OCI-LY7 (cell line): ENCODE measurements around the gene AHCYL1. TPM values are rescaled to one million over a fixed set of nuclear protein-coding genes. Genes with fewer than 3 reads are reported as not detected.
A peak's percentile ranks its signal among the peaks of the same experiment; 100 is the strongest.

Experiments used
- BruUV-seq: library from RNA; stranded (reverse); fragments of 400-500 nt; replicated peaks from 2 replicates; lab custom pipeline; 2021; lab: Mats Ljungman, UMichigan
- CTCF ChIA-PET: fragments of 300-600 bp; sonication (Branson Sonifier 250); formaldehyde crosslinking; loops from one replicate; lab custom pipeline; 2022; ENCODE audit warnings: antibody characterized with exemption; ENCODE audit not compliant: unreplicated experiment; lab: Charles Lee
- POLR2A ChIA-PET: fragments of 300-600 bp; sonication (Branson Sonifier 250); formaldehyde crosslinking; loops from one replicate; lab custom pipeline; 2022; ENCODE audit warnings: antibody characterized with exemption; lab: Charles Lee
- DNase-seq: peaks from one replicate; pipeline ENCODE4 v3.0.0-alpha.2; 2015; ENCODE audit warnings: low spot score
- H2AFZ ChIP-seq: fragments of 200-600 bp; sonication (generic), shearing (Covaris generic); 2 replicates; pipeline ENCODE4 v1.6.1; 2014; ENCODE audit warnings: mild to moderate bottlenecking, antibody characterized with exemption, low read length, moderate library complexity
- H3K27ac ChIP-seq: fragments of 200-600 bp; sonication (generic); 2 replicates; pipeline ENCODE4 v1.5.1; 2014; ENCODE audit warnings: mixed run types, low read depth, mild to moderate bottlenecking, moderate library complexity, low read length, inconsistent platforms; ENCODE audit not compliant: poor library complexity, severe bottlenecking
- H3K36me3 ChIP-seq: fragments of 200-600 bp; sonication (generic); 2 replicates; pipeline ENCODE4 v1.6.1; 2014; ENCODE audit warnings: mild to moderate bottlenecking, antibody characterized with exemption, low read length, moderate library complexity, mixed read lengths; ENCODE audit not compliant: insufficient read depth
- H3K4me1 ChIP-seq: fragments of 200-600 bp; sonication (generic); 2 replicates; pipeline ENCODE4 v1.5.1; 2014; ENCODE audit warnings: mild to moderate bottlenecking, low read length; ENCODE audit not compliant: insufficient read depth, poor library complexity, severe bottlenecking
- H3K4me2 ChIP-seq: fragments of 200-600 bp; sonication (generic); 2 replicates; pipeline ENCODE4 v1.6.1; 2014; ENCODE audit warnings: mild to moderate bottlenecking, low read length
- H3K4me3 ChIP-seq: fragments of 200-600 bp; sonication (generic); 2 replicates; pipeline ENCODE4 v1.5.1; 2014; ENCODE audit warnings: mild to moderate bottlenecking, low read depth, low read length; ENCODE audit not compliant: poor library complexity, severe bottlenecking
- H3K79me2 ChIP-seq: fragments of 200-600 bp; sonication (generic); 2 replicates; pipeline ENCODE4 v1.6.1; 2016; ENCODE audit warnings: low read depth, mild to moderate bottlenecking, low read length, moderate library complexity, mixed read lengths; ENCODE audit not compliant: insufficient read depth
- H3K9me2 ChIP-seq: fragments of 200-600 bp; sonication (generic); 2 replicates; pipeline ENCODE4 v1.6.1; 2016; ENCODE audit warnings: mild to moderate bottlenecking, low read length, mixed read lengths; ENCODE audit not compliant: insufficient read depth
- H3K9me3 ChIP-seq: fragments of 200-600 bp; sonication (generic); 2 replicates; pipeline ENCODE4 v1.6.1; 2014; ENCODE audit warnings: mild to moderate bottlenecking, mixed run types, low read length, mixed read lengths
- H4K20me1 ChIP-seq: fragments of 200-600 bp; sonication (generic); 2 replicates; pipeline ENCODE4 v1.6.1; 2014; ENCODE audit warnings: mild to moderate bottlenecking, antibody characterized with exemption, low read length, moderate library complexity, mixed read lengths; ENCODE audit not compliant: insufficient read depth
- EZH2phosphoT487 ChIP-seq: fragments of 200-600 bp; sonication (generic); IDR thresholded peaks from 2 replicates; pipeline ENCODE4 v1.6.1; 2018; ENCODE audit warnings: low read depth, borderline replicate concordance, mild to moderate bottlenecking, mixed run types, antibody characterized with exemption, low read length, moderate library complexity, mixed read lengths
- intact Hi-C: fragments of 100-400 bp; cut with micrococcal nuclease; formaldehyde crosslinking; loops from one replicate; pipeline ENCODE4 v1.10.0; 2022; ENCODE audit not compliant: unreplicated experiment
- total RNA-seq, 2 experiments: library from RNA; depleted of rRNA in 1 of 2; stranded (reverse); fragments of >200 nt in 1 of 2; shearing (Covaris generic) in 1 of 2; gene quantifications; 2 replicates each; pipeline ENCODE4 v1.2.3, GENCODE V29; 2014 to 2022
- TF ChIP-seq, protein P1 (sequence below): fragments of 200-600 bp; sonication (generic); conservative IDR thresholded peaks from 2 replicates; pipeline ENCODE4 v1.5.1; 2014; ENCODE audit warnings: mild to moderate bottlenecking, antibody characterized with exemption, low read length, moderate library complexity, mixed read lengths

Gene AHCYL1
- total RNA-seq, 2 experiments from 2014 or later = 20.5 to 45.5 TPM

GRCh38 chr1:109981004-109981335 lies 3.6 kb upstream of the AHCYL1 start:
- peaks cover 11% of the 10 kb centered on the region; the same call in 1 of the 2 replicates for H3K79me2 ChIP-seq
- H4K20me1 ChIP-seq = 0 out of 2 replicates have a peak, but pooled peaks cover 4% of the 10 kb centered on the region
- ChIA-PET CTCF (interaction anchor here (1.3 kb wide), 1 partner anchor 207 kb away, joined by 5 read pairs; no protein-coding TSS in a partner anchor), POLR2A (no interaction called here)
- H2AFZ ChIP-seq = no peak overlapping the region
- H3K27ac ChIP-seq = no peak overlapping the region
- no peaks in the 10 kb centered on the region for H3K9me2 ChIP-seq
- H3K9me3 ChIP-seq = no peaks in the 10 kb centered on the region
- H3K4me3 ChIP-seq = no peak overlapping the region
- no TSS peak for BruUV-seq
- TF ChIP-seq, protein P1, sequence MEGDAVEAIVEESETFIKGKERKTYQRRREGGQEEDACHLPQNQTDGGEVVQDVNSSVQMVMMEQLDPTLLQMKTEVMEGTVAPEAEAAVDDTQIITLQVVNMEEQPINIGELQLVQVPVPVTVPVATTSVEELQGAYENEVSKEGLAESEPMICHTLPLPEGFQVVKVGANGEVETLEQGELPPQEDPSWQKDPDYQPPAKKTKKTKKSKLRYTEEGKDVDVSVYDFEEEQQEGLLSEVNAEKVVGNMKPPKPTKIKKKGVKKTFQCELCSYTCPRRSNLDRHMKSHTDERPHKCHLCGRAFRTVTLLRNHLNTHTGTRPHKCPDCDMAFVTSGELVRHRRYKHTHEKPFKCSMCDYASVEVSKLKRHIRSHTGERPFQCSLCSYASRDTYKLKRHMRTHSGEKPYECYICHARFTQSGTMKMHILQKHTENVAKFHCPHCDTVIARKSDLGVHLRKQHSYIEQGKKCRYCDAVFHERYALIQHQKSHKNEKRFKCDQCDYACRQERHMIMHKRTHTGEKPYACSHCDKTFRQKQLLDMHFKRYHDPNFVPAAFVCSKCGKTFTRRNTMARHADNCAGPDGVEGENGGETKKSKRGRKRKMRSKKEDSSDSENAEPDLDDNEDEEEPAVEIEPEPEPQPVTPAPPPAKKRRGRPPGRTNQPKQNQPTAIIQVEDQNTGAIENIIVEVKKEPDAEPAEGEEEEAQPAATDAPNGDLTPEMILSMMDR = no peak
- TF ChIP-seq EZH2phosphoT487 = no peak
- no peak for DNase-seq
- peaks cover 8% of the 10 kb centered on the region for H3K4me1 ChIP-seq
- intact Hi-C loops = loop anchor here (5.0 kb wide), 1 partner anchor 339 kb away; no protein-coding TSS in a partner anchor
- no peak overlapping the region for H3K4me2 ChIP-seq
- H3K36me3 ChIP-seq = no peaks in the 10 kb centered on the region

- Histone ChIP-seq H4K20me1 (0 out of 2 replicates have a peak, but pooled peaks cover 19% of the 10 kb centered on the region), H3K4me3 (no peak overlapping the region), H3K4me1 (peaks cover 26% of the 10 kb centered on the region), H3K9me3 (no peaks in the 10 kb centered on the region), H3K4me2 (peak overlapping the region; percentile 28; the same call in 1 of the 2 replicates), H3K9me2 (no peaks in the 10 kb centered on the region), H3K36me3 (peaks cover 6% of the 10 kb centered on the region), H2AFZ (peak overlapping the region; percentile 49), H3K79me2 (peaks cover 27% of the 10 kb centered on the region; the same call in 1 of the 2 replicates), H3K27ac (no peak overlapping the region)
- intact Hi-C loops = loop anchor here (1.0 to 5.0 kb wide), 4 partner anchors 28 to 437 kb away; no protein-coding TSS in a partner anchor
- DNase-seq = no peak
- ChIA-PET POLR2A (interaction anchor here (0.6 to 0.9 kb wide), 3 partner anchors 66 to 213 kb away, joined by 3 read pairs; no protein-coding TSS in a partner anchor), CTCF (interaction anchor here (0.7 to 2.8 kb wide), 8 partner anchors 15 to 438 kb away, joined by 3 to 49 read pairs (median 4); no protein-coding TSS in a partner anchor)
- BruUV-seq = no TSS peak
- TF ChIP-seq EZH2phosphoT487 = no peak
- TF ChIP-seq, protein P1 = no peak
These were observed 980 bp upstream of the AHCYL1 start for GRCh38 chr1:109983380-109984189.

GRCh38 chr1:109984190-109984455 lies 442 bp upstream of the AHCYL1 start:
- peaks cover 27% of the 10 kb centered on the region; the same call in 1 of the 2 replicates for H3K79me2 ChIP-seq
- ChIA-PET POLR2A (interaction anchor here (0.6 to 0.9 kb wide), 3 partner anchors 207 to 707 kb away, joined by 3 read pairs; no protein-coding TSS in a partner anchor), CTCF (interaction anchor here (0.6 to 2.8 kb wide), 9 partner anchors 15 to 438 kb away, joined by 3 to 49 read pairs (median 4); no protein-coding TSS in a partner anchor)
- 0 out of 2 replicates have a peak, but pooled peaks cover 19% of the 10 kb centered on the region for H4K20me1 ChIP-seq
- intact Hi-C loops = loop anchor here (1.0 to 5.0 kb wide), 4 partner anchors 27 to 438 kb away; no protein-coding TSS in a partner anchor
- DNase-seq = no peak
- peak overlapping the region; percentile 99 for H3K4me3 ChIP-seq
- TF ChIP-seq, protein P1 = no peak
- no peak for TF ChIP-seq EZH2phosphoT487
- no peaks in the 10 kb centered on the region for H3K9me3 ChIP-seq
- H3K27ac ChIP-seq = no peak overlapping the region
- peaks cover 26% of the 10 kb centered on the region for H3K4me1 ChIP-seq
- H2AFZ ChIP-seq = peak overlapping the region; percentile 49; the same call in 1 of the 2 replicates
- peak overlapping the region; percentile 28 for H3K4me2 ChIP-seq
- BruUV-seq = no TSS peak
- H3K36me3 ChIP-seq = peaks cover 6% of the 10 kb centered on the region
- no peaks in the 10 kb centered on the region for H3K9me2 ChIP-seq
